Measurements from ENCODE around the gene GDPD2.

The GDPD2 gene

GRCh38 chrX:70437921-70438665 is 15.0 kb downstream of the GDPD2 start:
- DNase-seq (ENCODE audit: low spot score), result no peak

- no peak for DNase-seq (ENCODE audit: low spot score)
Observed at GRCh38 chrX:70439016-70439415, 15.9 kb downstream of the GDPD2 start.

GRCh38 chrX:70442224-70442623 is 19.1 kb downstream of the GDPD2 start:
- DNase-seq (ENCODE audit: low spot score), result no peak

- DNase-seq (ENCODE audit: low spot score), result no peak
Observed at GRCh38 chrX:70444326-70444945, 21.3 kb downstream of the GDPD2 start, which contains the start of gene DLG3. Gene DLG3, plus strand, starts transcription at chrX:70444835. Its CDS starts 367 bp downstream, at chrX:70445202.

- DNase-seq (ENCODE audit: low spot score), result no peak
Observed at GRCh38 chrX:70444946-70445656, 22.0 kb downstream of the GDPD2 start.

GRCh38 chrX:70445951-70446350 is 22.8 kb downstream of the GDPD2 start:
- no peak for DNase-seq (ENCODE audit: low spot score)

GRCh38 chrX:70446380-70447350 is 23.6 kb downstream of the GDPD2 start:
- no peak for DNase-seq (ENCODE audit: low spot score)

GRCh38 chrX:70449457-70449966 is 26.4 kb downstream of the GDPD2 start:
- no peak for DNase-seq (ENCODE audit: low spot score)

GRCh38 chrX:70452143-70452733 is 29.1 kb downstream of the GDPD2 start:
- DNase-seq (ENCODE audit: low spot score), result peak; percentile 60

GRCh38 chrX:70453024-70453618 is 30.0 kb downstream of the GDPD2 start:
- no peak for DNase-seq (ENCODE audit: low spot score)

GRCh38 chrX:70454441-70455365 is 31.6 kb downstream of the GDPD2 start:
- DNase-seq (ENCODE audit: low spot score), result peak; percentile 79

GRCh38 chrX:70455366-70456202 is 32.5 kb downstream of the GDPD2 start:
- no peak for DNase-seq (ENCODE audit: low spot score)

GRCh38 chrX:70456256-70456655 is 33.1 kb downstream of the GDPD2 start:
- DNase-seq (ENCODE audit: low spot score), result no peak

- DNase-seq (ENCODE audit: low spot score), result no peak
Observed at GRCh38 chrX:70461026-70461425, 37.9 kb downstream of the GDPD2 start.

- no peak for DNase-seq (ENCODE audit: low spot score)
Observed at GRCh38 chrX:70464051-70464450, 40.9 kb downstream of the GDPD2 start.

GRCh38 chrX:70466968-70467367 is 43.9 kb downstream of the GDPD2 start:
- DNase-seq (ENCODE audit: low spot score), result no peak

GRCh38 chrX:70468709-70469108 is 45.6 kb downstream of the GDPD2 start:
- DNase-seq (ENCODE audit: low spot score), result no peak

- no peak for DNase-seq (ENCODE audit: low spot score)
Observed at GRCh38 chrX:70470850-70471289, 47.8 kb downstream of the GDPD2 start.
